Measurements from ENCODE around the gene TTC21A. TPM values are rescaled to one million over a fixed set of nuclear protein-coding genes. Genes with fewer than 3 reads are reported as not detected.

Gene TTC21A
- total RNA-seq, 3 donors from 2014 or later = 5.9 to 16.1 (median 13.1) TPM

GRCh38 chr3:39095778-39096177 is 11.7 kb upstream of the TTC21A start:
- no peak for DNase-seq (ENCODE audit: low spot score in 2 of 2)
- H3K36me3 ChIP-seq = peaks cover 17% of the 10 kb centered on the region
- intact Hi-C loops (cut with DNase I; ENCODE audit: low total_unique reads) = no loop called here
- no peak overlapping the region for H3K4me3 ChIP-seq
- no peaks in the 10 kb centered on the region for H3K27me3 ChIP-seq
- H3K27ac ChIP-seq = peak overlapping the region; percentile 65 to 89
- no peak for TF ChIP-seq POLR2A (IDR thresholded peaks at IDR 0.05)
- TF ChIP-seq, protein P1, sequence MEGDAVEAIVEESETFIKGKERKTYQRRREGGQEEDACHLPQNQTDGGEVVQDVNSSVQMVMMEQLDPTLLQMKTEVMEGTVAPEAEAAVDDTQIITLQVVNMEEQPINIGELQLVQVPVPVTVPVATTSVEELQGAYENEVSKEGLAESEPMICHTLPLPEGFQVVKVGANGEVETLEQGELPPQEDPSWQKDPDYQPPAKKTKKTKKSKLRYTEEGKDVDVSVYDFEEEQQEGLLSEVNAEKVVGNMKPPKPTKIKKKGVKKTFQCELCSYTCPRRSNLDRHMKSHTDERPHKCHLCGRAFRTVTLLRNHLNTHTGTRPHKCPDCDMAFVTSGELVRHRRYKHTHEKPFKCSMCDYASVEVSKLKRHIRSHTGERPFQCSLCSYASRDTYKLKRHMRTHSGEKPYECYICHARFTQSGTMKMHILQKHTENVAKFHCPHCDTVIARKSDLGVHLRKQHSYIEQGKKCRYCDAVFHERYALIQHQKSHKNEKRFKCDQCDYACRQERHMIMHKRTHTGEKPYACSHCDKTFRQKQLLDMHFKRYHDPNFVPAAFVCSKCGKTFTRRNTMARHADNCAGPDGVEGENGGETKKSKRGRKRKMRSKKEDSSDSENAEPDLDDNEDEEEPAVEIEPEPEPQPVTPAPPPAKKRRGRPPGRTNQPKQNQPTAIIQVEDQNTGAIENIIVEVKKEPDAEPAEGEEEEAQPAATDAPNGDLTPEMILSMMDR (IDR thresholded peaks at IDR 0.05) = no peak
- no peak for TF ChIP-seq POLR2AphosphoS5 (IDR thresholded peaks at IDR 0.05)
- no peaks in the 10 kb centered on the region for H3K9me3 ChIP-seq
- H3K4me1 ChIP-seq = no peaks in the 10 kb centered on the region

DNA sequence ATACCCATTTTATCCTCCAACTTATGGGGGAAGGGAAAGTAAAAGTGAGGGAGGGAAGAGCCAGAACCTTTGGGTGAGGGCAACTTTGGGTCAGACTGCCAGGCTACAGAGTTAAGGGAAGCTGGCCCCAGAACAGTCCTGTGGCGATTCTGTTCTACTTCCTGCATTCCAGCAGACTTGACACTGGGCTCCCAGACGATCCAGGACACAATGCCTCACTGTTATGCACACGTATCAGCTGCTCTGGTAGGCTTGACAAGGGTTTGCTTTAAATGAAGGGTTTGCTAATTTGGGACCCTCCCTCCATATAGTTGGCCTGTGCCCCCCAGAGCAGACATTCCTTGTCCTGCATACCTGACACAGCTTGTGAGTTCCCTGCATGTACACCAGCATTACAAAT is 10.7 kb upstream of the TTC21A start:
- peak in 1 of 2 donors; percentile 51 for DNase-seq (ENCODE audit: low spot score in 2 of 2)
- H3K27ac ChIP-seq = peak overlapping the region; percentile 72 to 89
- H3K4me3 ChIP-seq = no peak overlapping the region
- no peaks in the 10 kb centered on the region for H3K4me1 ChIP-seq
- peaks cover 17% of the 10 kb centered on the region for H3K36me3 ChIP-seq
- H3K27me3 ChIP-seq = no peaks in the 10 kb centered on the region
- H3K9me3 ChIP-seq = no peaks in the 10 kb centered on the region
- TF ChIP-seq, protein P1 (IDR thresholded peaks at IDR 0.05) = no peak
- TF ChIP-seq POLR2AphosphoS5 (IDR thresholded peaks at IDR 0.05) (no peak), POLR2A (IDR thresholded peaks at IDR 0.05) (no peak)
- intact Hi-C loops (cut with DNase I; ENCODE audit: low total_unique reads) = no loop called here

DNA sequence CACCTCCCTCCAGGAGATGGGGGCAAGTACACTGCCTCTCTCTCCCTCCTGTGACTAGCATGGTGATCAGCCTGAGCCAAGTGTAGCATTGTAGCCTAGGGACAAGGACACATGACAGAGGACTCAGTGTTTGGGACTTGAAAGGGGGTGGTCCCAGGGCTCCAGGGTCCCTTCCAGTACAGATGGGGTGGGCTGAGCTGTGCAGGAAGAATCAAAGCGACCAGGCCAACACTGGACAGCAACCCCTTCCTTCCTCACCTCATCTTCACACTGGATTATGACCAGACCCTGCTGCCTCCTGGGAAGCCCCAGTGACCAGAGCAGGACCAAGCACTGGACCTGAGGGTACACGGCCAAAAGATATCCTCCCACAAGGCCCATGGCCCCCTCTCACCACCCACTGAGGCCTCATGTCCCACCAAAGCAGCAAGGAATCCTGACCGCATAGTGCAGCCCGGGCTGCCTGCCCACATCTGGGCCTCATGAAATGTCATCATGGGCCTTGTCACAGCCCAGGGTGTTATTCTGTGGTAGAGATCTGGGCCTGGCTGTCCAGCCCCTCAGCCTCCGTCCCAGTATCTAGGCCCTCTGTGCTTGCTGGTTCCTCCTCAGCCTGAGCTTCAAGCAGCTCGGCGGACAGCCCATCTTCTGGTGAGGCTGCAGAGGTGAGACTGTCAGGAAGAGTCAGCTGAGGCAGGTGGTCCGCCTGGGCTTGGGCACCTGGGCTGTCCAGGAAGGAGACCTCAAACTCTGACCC is 9.6 kb upstream of the TTC21A start:
- peak overlapping the region; percentile 72 to 89 for H3K27ac ChIP-seq
- H3K4me3 ChIP-seq = no peak overlapping the region
- TF ChIP-seq POLR2A (IDR thresholded peaks at IDR 0.05) = no peak
- TF ChIP-seq POLR2AphosphoS5 (IDR thresholded peaks at IDR 0.05) = no peak
- TF ChIP-seq, protein P1 (IDR thresholded peaks at IDR 0.05) = no peak
- H3K36me3 ChIP-seq = peaks cover 12% of the 10 kb centered on the region
- intact Hi-C loops (cut with DNase I; ENCODE audit: low total_unique reads) = no loop called here
- H3K9me3 ChIP-seq = no peaks in the 10 kb centered on the region
- H3K27me3 ChIP-seq = no peaks in the 10 kb centered on the region
- no peak for DNase-seq (ENCODE audit: low spot score in 2 of 2)
- peaks cover 0 to 3% of the 10 kb centered on the region in 2 donors for H3K4me1 ChIP-seq

- H3K27me3 ChIP-seq = no peaks in the 10 kb centered on the region
These were observed 8.9 kb upstream of the TTC21A start for GRCh38 chr3:39098473-39099000.

More at GRCh38 chr3:39098473-39099000, 8.9 kb upstream of the TTC21A start:
- Histone ChIP-seq H3K36me3 (peaks cover 12% of the 10 kb centered on the region), H3K4me1 (peaks cover 0 to 10% of the 10 kb centered on the region in 2 donors), H3K4me3 (no peak overlapping the region), H3K27ac (peak overlapping the region; percentile 20 to 89), H3K9me3 (no peaks in the 10 kb centered on the region)
- intact Hi-C loops (cut with DNase I; ENCODE audit: low total_unique reads) = no loop called here
- TF ChIP-seq POLR2AphosphoS5 (IDR thresholded peaks at IDR 0.05) (no peak), POLR2A (IDR thresholded peaks at IDR 0.05) (no peak)
- TF ChIP-seq, protein P1 (IDR thresholded peaks at IDR 0.05) = no peak
- DNase-seq (ENCODE audit: low spot score in 2 of 2) = no peak

All from breast epithelium (tissue), 4 donors.